Measurements from ENCODE around the gene WDR5.

The WDR5 gene

GRCh38 chr9:134174526-134175290 lies 38.8 kb downstream of the WDR5 start:
- DNase-seq = no peak

DNA sequence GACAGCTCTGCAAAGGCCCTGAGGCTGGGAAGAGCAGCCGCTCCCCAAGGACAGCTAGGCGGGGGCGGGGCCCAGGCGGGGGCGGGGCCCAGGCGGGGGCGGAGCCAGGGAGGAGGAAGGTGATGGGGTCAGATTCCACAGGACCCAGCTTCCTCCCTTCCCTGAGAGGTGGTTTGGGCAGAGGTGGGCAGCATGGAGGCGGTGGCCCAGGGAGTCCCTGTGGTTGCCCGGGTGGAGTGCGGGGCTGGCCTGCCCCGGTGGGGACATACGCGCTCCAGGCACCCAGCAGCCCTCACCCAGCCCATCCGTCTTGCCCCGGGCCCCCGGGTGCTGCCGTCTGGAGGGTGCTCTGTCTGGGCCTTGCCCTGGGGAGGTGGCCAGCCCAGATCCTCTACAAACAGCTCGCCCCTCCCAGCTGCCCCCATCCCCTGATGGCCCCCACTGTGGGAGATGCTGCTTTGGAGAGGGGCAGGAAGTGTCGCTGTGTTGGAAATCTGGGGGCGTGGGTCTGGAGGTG lies 39.5 kb downstream of the WDR5 start:
- no peak for DNase-seq

GRCh38 chr9:134175808-134176598 lies 40.1 kb downstream of the WDR5 start:
- no peak for DNase-seq

DNA sequence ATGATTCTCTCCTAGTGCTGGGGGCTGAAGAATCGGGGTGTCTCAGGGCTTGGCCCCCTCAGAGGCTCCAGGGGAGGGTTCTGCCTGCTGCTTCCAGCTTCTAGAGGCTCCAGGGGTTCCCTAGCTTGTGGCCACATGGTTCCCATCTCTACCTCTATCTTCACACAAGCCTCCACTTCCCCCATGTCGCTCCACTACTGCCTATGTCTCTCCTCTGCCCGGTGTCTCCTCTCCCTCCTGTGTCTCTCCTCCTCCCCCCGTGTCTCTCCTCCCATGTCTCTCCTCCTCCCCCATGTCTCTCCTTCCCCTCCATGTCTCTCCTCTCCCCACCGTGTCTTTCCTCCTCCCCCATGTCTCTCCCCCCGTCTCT lies 40.7 kb downstream of the WDR5 start:
- no peak for DNase-seq

DNA sequence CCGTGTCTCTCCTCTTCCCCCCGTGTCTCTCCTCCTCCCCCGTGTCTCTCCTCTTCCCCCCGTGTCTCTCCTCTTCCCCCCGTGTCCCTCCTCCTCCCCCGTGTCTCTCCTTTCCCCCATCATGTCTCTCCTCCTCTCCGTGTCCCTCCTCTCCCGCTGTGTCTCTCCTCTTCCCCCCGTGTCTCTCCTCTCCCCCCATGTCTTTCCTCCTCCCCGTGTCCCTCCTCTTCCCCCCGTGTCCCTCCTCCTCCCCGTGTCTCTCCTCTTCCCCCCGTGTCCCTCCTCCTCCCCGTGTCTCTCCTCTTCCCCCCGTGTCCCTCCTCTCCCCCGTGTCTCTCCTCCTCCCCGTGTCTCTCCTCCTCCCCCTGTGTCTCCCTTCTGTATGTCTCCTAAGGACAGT lies 41.3 kb downstream of the WDR5 start:
- no peak for DNase-seq

- DNase-seq = no peak
These were observed 41.9 kb downstream of the WDR5 start for GRCh38 chr9:134177624-134178393.

DNA sequence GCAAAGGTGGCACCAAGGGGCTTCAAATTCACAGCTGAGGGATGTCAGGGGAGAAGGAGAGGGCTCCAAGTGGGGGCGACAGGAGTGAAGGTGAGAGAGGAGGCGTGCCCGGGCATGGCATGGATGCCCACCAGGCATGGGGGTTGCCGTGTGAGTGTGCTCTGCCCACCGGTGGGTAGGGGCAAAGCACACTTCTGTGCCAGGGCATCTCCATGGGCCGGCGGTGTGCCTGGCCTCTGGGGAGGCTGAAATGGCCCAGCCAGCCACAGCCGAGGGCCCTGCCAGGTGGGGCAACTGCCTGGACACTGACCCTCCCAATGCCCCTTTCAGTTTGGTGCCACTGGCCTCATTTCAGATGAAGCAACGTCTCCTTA lies 42.5 kb downstream of the WDR5 start:
- DNase-seq = no peak

GRCh38 chr9:134178768-134179551 lies 43.1 kb downstream of the WDR5 start:
- DNase-seq = no peak

DNA sequence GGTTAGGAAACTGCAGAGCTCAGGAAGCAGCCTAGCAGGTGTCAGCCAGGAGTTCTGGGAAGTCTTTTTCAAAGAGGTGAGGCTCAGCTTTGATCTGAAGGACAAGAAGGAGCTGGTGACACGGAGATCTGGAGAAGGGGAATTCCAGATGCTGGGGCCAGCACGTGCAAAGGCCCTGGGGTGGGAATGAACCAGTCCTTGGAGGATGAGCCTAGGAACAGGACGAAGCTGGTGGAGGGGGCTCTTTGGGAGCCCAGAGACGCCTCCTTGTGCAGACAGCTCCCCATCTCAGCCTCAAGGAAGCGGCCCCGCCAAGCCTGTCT lies 43.7 kb downstream of the WDR5 start:
- no peak for DNase-seq

- no peak for DNase-seq
These were observed 44.3 kb downstream of the WDR5 start for GRCh38 chr9:134179918-134180785.

DNA sequence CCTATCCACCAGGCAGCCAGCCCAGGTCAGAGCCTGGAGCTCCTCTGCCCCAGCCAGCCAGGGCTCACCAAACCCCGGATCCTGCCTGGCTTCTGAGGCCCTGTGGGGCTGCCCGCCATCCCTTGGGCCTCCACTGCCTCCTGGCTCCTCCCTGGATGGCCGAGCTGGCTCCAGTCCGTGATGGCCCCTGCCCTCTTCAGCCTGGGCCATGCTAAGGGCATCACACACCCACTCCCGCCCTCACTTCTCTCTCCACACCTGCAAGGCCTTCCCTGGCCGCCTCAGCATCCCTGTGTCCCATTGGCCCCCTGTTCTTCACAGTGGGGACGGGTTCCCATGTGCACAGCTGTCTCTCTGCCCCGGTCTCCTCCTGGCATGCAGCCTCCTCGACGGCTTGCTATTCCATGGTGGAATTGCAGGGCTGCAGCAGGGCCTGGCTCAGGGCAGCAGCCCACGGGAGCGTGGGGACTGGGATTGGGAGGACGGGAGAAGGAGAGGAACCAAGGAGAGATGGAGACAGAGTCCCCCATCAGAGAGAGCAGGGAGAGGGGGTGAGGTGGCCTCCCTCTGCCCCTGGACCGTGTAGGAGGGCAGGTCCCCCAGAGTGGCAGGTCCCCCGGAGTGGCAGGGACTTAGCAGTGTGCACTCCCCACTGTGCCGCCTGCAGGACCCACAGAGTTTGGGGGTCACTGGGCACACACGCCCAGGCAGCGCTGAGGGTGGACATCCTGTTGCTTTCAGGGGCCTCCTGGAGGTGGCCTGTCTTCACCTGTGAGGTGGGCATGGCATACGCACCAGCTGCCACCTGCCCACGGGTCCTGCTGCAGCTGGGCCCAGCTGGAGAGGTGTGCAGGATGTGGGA lies 45.1 kb downstream of the WDR5 start:
- DNase-seq = no peak

GRCh38 chr9:134181648-134182034 lies 45.8 kb downstream of the WDR5 start:
- DNase-seq = no peak

- DNase-seq = no peak
These were observed 46.7 kb downstream of the WDR5 start for GRCh38 chr9:134182554-134183085.

GRCh38 chr9:134185536-134186011 lies 49.7 kb downstream of the WDR5 start:
- no peak for DNase-seq

- no peak for DNase-seq
These were observed 50.7 kb downstream of the WDR5 start for GRCh38 chr9:134186471-134187109.

DNA sequence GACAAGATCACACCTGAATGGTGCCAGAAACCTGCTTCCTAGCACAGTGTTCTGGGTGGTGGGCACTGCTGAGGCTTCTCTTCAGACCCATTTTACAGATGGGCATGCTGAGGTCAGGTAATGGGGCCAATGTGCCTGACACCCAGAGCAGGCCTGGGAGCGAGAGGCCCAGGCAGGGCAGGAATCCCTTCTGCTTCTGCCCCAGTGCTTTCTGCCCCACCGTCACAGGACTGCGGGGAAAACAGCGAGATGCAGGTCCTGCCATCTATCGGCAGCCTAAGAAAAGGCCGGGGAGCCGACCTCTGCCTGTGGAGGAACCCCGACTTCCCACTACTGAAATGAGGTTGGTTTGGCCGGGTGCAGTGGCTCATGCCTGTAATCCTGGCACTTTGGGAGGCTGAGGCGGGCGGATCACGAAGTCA lies 51.2 kb downstream of the WDR5 start:
- no peak for DNase-seq

DNA sequence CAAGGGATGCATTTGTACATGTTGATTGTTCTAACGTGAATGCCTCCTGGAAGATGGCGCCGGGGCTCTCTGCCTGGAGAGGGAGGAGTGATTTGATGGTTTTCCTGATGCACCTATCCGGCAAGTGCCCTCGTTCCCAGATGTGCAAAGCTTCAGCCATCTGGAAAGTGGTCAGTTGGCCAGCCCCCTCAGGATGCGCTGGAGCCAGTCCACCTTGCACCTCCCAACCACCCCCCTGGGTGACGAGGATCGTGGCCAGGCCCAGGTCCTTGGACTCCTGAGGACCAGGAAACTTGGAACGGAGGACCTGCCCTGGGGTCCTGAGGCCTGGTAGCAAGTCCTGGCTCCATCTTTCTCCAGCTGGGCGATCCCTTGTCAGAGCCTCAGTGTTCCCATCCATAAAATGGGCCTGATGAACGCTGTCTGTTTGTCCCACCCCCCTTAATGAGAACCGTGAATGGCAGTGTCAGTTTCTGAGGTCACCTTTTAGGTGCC lies 52.1 kb downstream of the WDR5 start:
- DNase-seq = no peak

- DNase-seq = no peak
These were observed 52.7 kb downstream of the WDR5 start for GRCh38 chr9:134188386-134189144.

DNA sequence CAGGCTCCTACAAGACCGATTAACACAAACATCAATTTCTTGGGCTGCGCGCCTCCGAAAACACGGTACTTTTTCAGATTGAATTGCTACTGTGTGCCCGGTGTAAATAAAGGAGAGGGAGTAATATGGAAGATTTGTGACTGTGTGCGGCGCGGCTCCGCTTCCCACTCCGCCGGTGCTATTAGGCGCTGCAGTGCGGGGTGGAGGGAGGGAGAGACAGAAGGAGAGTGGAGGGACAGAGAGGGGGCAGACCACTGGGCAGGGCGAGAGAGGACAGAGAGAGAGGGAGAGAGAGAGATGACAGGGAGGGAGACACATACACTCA lies 53.2 kb downstream of the WDR5 start:
- no peak for DNase-seq

Measured in NCI-H1105 (cell line).